Body of pancreas (tissue), 4 donors: Measurements from ENCODE around the gene ONECUT1.

Experiments used
- CTCF ChIP-seq, 7 experiments: fragments of 450-650 bp in 4 of 7; fragments of 200-600 bp in 3 of 7; sonication (generic) in 3 of 7; IDR thresholded peaks; one replicate each; pipeline ENCODE4 v1.5.1; 2016 to 2019; ENCODE audit warnings: antibody characterized with exemption in 7 of 7
- POLR2A ChIP-seq, 3 donors: fragments of 450-650 bp; IDR thresholded peaks; one replicate each; pipeline ENCODE4 v1.6.1; 2016; ENCODE audit warnings: antibody characterized with exemption in 3 of 3, mild to moderate bottlenecking in 2 of 3

- TF ChIP-seq CTCF (IDR thresholded peaks at IDR 0.05) (peak in 1 of 7 experiments; percentile 22), POLR2A (IDR thresholded peaks at IDR 0.05) (peak; percentile 69 to 88 (median 88))
Observed at GRCh38 chr15:52790169-52790708, at the start of gene ONECUT1.
